Inferior parietal cortex (tissue), 1 donor: Measurements from ENCODE around the gene EPPIN.

Experiments
- DNase-seq: peaks from one replicate; pipeline ENCODE4 v3.0.0-alpha.2; 2016; ENCODE audit errors: extremely low spot score

EPPIN gene

DNA sequence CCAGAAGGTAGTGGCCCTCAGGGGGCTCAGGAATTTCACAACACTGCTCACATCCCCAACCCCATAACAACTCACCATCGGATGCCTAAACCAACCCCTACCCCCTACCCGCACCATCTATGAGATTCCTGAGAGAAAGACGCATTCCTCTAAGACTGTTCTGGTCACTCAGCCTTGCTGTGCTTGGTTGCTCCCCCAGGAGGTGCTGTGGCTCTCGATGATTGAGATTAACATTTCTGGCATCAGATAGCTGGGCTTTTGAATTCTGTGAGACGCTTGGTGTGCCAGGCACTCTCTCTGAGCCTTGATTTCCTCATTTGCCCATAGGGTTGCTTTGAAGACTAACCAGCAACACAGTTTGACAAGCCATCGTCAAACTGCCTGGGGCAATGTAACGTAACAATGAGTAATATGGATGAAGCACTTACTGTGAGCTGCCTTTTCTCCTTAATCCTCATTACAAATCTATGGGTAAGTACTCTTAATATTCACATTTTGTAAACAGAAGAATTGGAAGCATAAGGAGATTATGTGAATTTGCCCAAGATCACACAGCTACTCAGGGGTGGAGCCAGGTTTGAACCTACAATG, 8.9 kb downstream of the EPPIN start:
- no peak for DNase-seq

DNA sequence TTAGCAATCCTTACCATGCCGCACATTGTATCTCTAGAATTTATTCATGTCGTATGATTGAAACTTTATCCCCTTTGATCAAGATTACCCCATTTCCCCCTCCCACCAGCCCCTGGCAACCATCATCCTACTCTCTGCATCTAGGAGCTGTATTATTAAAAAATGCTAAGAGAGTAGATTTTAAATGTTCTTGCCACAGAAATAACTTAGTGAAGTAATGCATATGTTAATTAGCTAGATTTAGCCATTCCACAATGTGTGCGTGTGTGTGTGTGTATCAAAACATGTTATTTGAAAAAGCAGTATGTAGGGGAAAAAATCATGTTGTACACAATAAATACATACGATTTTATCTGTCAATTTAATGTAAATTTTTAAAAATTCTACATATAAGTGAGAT, 19.9 kb downstream of the EPPIN start:
- DNase-seq: no peak

DNA sequence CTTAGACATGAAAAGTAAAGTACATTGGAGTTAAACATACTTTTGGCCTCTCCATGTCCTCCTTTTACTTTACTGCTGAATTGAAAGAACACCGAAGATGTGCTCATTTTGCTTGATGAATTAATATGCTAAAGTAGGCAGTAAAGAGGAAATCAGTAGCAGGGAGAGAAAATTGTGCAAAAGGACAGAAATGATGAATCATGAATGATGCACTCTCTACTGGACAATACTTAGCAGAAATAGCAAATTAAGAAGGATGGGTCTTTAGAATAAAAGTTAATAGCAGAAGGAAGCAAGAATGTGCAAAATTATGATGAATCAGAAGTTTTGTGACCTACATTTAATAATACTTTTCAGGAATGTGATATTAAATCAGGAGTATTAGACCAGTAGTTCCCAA, 23.4 kb downstream of the EPPIN start:
- DNase-seq: no peak

DNA sequence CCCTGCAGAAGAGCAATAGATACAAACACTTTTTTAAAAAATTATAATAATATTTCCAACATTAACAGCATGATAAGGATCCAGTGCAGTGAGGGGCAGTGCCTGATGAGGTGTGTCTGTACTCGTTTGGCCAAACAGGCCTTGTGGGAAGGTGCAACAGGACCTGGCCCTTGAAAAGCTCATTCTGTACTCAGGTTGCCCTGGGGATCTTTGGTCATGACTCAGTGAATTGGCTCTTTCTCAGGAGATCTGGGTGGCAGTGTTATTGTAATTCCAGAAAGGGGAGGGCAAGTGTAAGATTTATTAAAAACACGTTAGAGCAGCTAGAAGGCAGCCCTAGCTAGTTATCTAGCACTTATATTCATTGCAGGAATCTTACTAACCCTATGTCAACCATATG, 28.9 kb downstream of the EPPIN start:
- no peak for DNase-seq

DNA sequence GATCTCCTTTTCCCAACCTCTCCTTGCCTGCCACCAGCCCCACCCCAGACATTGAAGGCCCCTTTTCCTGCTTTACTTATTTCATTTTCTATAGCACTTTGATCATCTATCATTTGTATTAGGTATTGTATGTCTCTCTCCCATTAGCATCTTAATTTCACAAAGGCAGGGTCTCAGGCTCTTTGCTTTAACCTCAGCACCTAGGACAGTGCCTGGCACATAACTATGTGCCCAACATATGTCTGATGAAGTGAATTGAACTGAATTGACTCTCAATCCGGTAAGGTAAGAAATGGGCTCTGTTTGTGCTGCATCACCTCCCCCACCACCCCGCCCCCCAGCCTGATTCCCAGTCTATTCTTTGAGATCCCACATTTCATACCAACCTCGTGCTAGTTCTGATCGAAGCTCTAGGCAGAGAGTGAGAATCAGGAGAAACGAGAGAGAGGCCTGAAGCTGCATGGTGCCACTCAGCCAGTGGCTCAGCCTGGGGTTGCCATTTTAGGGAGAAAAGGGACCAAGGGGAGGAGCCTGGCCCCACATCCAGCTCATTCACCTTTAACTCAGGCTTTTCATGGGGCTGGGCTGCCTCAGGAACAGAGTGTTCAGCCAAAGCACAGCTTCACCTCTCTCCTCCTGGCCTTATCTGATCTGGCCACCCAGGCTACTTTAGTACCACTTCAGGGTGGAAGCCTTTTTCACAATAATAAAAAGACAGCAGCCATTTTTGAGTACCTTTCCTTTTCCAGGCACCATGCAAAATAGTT, 31.9 kb downstream of the EPPIN start, which contains the start of gene SPINT3:
Gene SPINT3, minus strand, starts transcription at position 476 of the 767 bp plus-strand sequence. Its CDS starts 14 bp downstream, at position 462.
- no peak for DNase-seq

DNA sequence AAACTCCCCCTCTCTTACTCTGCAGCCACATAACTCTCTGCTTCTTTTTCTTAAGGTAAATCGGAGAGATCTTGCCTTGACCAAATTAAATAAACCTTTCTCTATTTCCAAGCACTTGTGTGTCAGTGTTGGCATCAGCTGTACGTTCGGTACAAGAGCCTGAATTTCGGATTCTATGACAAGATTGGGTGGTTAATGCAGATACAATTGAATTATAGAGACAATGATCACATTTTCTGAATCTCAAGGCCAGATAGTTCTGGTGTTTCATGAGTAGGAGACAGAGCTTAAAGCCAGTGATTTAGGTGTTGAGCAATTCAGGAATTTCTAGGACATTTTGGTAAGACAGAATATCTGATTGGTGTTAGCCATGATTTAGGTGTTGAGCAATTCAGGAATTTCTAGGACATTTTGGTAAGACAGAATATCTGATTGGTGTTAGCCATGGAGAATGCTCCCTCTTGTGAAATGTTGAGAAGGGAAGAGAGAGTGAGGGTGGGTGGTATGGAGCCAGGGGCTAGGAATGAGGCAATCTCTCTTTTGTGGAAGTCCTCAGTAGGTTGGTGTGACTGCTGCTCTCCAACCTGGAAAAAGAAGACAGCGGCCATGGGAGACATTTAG, 36.8 kb downstream of the EPPIN start:
- no peak for DNase-seq

DNA sequence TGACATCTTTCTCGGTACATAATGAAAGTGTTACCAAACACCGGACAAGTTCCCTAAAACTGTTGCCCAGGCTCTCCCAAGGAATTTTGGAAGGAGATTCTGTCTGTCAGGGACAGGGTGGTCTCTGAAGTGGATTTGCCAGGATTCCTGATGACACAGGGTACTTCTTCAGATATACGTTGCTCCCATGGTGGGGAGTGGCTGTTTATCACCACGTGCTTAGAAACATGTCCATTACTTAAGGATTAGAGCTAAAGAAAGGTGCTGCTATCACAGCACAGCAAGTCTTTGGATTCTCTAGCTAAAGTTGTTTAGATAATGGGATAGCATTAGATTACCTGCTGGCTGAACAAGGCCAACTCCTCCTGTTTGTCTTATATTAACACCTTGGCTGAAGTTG, 38.1 kb downstream of the EPPIN start:
- DNase-seq: no peak

DNA sequence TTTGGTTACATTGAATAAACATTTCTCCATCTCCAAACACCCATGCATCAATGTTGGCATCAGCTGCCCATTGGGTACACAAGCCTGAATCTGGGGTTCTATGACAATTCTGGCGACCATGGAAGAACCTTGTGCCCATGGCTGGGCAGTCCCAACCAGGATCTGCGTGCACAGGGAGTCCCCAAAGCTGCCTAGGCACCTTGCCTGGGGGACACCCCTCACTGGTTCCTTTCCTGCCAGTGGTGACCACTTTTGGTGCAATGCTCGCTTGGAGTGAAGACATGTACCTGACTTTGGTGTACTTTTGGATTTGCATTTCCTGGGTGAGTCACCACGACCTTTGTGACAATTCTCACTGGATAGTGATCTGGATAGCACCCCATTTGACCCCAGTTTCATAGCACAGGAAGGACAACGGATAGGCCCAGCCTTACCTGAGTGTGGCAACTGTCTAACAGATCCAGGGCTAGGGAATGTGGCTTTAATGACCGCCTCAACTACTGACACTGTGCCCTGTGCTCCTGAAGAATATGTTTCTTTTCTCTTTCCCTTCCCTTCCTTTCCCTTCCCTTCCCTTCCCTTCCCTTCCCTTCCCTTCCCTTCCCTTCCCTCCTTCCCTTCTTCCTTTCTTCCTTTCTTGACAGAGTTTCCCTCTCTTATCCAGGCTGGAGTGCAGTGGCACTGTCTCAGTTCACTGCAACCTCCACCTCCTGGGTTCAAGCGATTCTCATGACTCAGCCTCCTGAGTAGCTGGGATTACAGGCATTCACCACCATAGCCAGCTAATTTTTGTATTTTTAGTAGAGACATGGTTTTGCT, 38.9 kb downstream of the EPPIN start:
- DNase-seq: no peak

DNA sequence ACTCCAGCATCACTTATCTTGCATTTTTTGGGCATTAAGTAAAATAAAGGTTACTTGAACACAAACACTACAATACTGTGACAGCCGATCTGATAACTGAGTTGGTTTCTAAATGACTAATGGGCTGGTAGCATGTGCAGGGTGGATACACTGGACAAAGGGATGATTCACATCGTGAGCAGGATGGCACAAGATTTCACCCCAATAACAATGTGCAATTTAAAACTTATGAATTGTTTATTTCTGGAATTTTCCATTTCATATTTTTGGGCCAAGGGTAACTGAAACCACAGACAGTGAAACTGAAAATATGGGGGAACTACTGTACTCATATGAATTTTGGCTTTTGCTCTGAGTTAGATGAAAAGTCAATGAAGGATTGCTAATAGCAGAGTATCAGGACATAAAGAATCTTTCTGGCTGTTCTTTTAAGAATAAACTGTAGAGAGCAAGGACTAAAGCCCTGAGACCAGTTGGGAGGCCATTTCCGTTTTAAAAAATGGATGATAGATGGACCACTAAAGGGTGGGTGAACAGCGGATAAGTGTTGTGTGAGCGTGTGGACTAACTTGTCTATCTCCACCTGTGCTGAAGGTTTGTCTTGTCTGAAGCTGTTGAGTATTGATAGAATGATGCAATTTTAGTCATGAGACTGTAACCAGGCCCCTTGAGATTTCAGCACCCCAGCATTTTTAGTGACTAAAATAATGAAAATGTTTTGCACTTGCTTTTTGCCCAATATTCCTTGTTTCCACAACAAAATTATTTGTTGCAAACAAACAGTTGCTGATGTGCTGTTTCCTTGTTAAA, 40.0 kb downstream of the EPPIN start:
- DNase-seq: no peak

DNA sequence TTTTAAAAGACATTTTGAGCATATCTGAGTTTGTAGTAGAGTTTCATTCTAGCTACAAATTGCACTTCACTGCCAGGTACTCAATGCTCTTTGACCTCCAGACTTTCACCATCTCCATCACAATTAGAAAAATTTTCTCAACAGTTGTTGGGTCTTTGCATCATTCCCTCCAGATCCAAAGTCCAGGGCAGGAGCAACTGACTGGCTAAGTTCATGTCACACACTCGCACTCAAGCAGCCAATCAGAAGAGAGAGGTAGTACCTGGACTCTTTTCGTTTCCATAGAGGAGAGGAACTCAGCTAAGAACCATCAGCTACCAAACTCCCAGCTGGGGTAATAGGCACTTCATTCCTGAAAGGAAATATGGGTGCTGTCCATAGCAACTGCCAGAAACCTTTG, 40.8 kb downstream of the EPPIN start:
- DNase-seq: no peak

DNA sequence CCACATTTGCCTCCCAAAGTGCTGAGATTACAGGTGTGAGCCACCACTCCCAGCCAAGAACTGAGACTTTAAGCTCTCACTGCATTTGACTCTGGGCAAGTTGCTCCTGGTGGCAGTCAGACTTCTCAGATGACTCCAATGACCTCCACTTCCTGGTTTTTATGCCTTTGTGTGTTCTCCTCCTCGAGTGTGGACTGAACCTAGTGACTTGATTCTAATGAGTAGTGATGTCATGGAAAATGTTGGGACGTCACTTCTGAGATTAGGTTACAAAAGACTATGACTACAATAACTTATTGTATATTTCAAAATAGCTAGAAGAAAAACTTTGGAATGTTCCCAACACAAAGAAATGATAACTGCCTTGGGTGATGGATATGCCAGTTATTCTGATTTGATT, 43.8 kb downstream of the EPPIN start:
- no peak for DNase-seq

DNA sequence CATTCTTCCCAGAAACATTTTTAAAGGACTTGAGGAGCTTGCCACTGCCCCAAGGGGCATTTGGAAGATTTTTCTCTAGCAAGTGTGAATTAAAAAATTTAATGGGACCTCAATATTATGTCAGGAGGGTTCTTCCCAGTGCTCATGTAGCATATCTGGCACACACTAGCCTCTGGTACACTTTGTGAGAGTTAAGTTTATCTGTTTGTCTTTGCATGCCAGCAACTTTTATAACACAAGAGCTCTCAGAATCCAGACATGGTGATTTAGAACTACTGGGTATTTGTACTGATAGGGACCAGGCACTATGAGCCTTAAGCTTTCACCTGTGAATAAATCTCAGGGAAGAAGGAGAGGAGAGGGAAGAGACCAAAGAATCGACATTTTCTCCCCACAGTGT, 44.6 kb downstream of the EPPIN start:
- no peak for DNase-seq

DNA sequence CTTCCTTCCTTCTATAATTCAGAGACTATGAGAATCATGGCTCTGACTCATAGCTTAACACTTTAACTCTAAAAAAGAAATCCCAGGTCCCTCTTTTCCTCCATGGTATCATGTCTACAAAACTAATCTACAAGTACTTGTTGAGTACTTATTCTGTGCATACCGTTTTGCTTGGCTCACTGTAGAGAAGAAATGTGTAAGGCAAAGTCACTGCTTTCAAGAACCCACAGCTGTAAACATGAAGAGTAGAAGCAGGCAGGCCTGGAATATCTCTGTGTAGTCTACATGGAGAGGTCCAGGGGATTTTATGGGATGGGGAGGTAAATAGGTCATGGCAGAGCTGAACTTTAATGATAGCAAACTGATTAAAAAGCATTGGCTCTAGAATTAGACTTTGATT, 45.6 kb downstream of the EPPIN start:
- no peak for DNase-seq

DNA sequence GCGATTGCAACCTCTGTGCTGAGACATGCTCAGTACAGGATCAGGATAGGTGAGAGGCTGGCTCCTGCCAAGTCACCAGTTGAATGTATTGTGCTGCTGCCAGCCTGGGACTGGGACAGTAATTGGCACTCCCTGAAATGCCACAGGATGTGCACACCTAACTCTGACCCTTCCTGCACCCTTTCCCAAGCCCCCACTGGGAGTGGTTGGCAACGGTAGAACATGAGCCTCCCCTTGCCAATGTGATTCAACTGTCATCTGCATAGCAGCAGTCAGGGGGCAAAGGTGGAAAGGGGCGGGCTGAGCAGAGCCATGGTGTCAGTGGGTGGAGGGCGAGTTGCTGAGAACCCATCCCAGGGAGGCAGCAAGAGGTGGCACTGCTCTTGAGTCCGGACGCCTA, 47.2 kb downstream of the EPPIN start:
- no peak for DNase-seq

DNA sequence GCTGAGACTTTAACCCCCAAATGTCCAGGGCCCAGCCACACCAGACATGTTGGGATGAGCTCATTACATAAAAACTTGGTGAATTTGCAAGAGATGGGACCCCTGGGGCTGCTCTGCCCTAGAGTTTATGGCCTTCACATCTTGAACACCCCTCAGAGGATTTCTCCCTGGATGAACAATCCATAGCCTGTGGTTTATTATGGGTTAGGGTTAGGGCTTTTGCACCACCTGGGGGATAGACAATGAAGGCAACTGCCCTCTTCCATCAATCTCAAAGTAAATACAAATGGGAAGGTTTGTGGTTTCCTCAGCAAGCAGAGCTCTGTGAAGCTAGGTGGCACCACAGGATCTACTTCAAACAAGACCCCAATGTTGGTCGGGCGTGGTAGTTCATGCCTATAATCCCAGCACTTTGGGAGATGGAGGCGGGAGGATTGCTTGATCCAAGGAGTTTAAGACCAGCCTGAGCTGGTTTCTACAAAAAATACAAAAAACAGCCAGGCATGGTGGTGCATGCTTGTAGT, 49.2 kb downstream of the EPPIN start:
- DNase-seq: no peak

DNA sequence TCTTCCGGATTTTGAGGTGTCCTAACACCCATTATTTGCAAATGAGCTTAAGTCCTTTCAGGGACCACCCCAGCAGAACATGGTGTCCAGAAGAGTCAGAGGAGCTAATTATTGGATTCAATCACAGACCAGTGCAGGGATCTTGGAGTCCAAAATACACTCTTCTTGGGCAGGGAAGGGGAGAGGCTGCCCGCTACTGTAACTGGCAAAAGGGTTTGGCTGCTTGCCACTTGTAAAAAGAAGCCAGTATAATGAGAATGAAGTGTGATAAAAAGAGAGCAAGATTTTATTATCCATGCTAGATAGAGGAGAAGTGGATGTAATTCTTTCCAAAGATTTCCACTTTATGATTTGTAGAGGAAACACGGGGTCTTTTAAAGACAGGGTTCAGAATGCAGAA, 51.0 kb downstream of the EPPIN start:
- DNase-seq: no peak

DNA sequence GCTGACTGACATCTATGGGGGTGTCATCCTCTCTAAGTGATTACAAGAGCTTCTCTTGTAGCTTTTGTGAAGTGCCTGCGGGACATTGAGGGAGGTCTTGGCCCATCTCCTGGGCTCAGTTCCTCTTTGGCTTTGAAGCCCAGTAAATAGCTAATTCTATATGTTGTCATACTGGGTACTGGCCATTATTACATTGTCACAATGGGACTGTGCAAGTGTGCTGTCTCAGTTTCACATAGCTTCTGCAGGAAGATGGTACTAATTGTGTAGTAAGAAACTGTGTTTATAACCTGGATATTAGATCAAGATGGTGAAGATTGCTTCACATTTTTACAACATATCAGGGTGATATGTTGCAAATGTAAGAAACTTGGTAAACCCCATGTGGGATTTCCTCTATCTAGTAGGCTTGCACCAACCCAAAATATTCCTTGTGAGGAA, 51.7 kb downstream of the EPPIN start:
- DNase-seq: no peak
